GM23338 (cell line): ENCODE data around the gene OTUD4. TPM values are rescaled to one million over a fixed set of nuclear protein-coding genes. Genes with fewer than 3 reads are reported as not detected.

ENCODE experiments used
- ATAC-seq: fragments of 200-7000 bp; cut with Tn5 transposase; 3 replicates; pipeline ENCODE4 v1.9.1; 2020
- DNase-seq: peaks from one replicate; pipeline ENCODE4 v3.0.0-alpha.2; 2015; ENCODE audit warnings: low spot score
- H2AFZ ChIP-seq: fragments of 200-600 bp; sonication (generic); 2 replicates; pipeline ENCODE4 v1.8.0; 2016; ENCODE audit warnings: antibody characterized with exemption, mild to moderate bottlenecking, moderate library complexity
- H3F3A ChIP-seq: fragments of 200-600 bp; sonication (generic); replicated peaks from 2 replicates; pipeline ENCODE4 v1.8.0; 2017; ENCODE audit warnings: antibody characterized with exemption, mixed run types, low read depth
- H3K27ac ChIP-seq: fragments of 200-600 bp; sonication (generic); 2 replicates; pipeline ENCODE4 v1.6.1; 2016; ENCODE audit warnings: low read depth
- H3K27me3 ChIP-seq: fragments of 200-600 bp; sonication (generic); 2 replicates; pipeline ENCODE4 v1.8.0; 2016; ENCODE audit warnings: mild to moderate bottlenecking, mixed run types, moderate library complexity; ENCODE audit not compliant: insufficient read depth
- H3K36me3 ChIP-seq: fragments of 200-600 bp; sonication (generic); 2 replicates; pipeline ENCODE4 v1.8.0; 2016; ENCODE audit warnings: mild to moderate bottlenecking; ENCODE audit not compliant: insufficient read depth
- H3K4me1 ChIP-seq: fragments of 200-600 bp; sonication (generic); 2 replicates; pipeline ENCODE4 v1.8.0; 2016; ENCODE audit warnings: mild to moderate bottlenecking, moderate library complexity; ENCODE audit not compliant: insufficient read depth
- H3K4me2 ChIP-seq: fragments of 200-600 bp; sonication (generic); 2 replicates; pipeline ENCODE4 v1.7.1; 2017; ENCODE audit warnings: mixed run types
- H3K4me3 ChIP-seq: fragments of 200-600 bp; sonication (generic); 2 replicates; pipeline ENCODE4 v1.6.1; 2016; ENCODE audit warnings: mixed run types
- H3K79me2 ChIP-seq: fragments of 200-600 bp; sonication (generic); replicated peaks from 2 replicates; pipeline ENCODE4 v1.8.0; 2017; ENCODE audit warnings: mild to moderate bottlenecking; ENCODE audit not compliant: insufficient read depth
- H3K9me2 ChIP-seq: fragments of 200-600 bp; sonication (generic); 2 replicates; pipeline ENCODE4 v1.8.0; 2017; ENCODE audit not compliant: insufficient read depth
- H4K20me1 ChIP-seq: fragments of 200-600 bp; sonication (generic); replicated peaks from 2 replicates; pipeline ENCODE4 v1.8.0; 2017; ENCODE audit warnings: mild to moderate bottlenecking; ENCODE audit not compliant: insufficient read depth
- H3K27ac Mint-ChIP-seq: 2 replicates; pipeline ENCODE4 v1.8.0; 2020; ENCODE audit warnings: inconsistent platforms, mild to moderate bottlenecking, moderate library complexity, mixed read lengths
- H3K27me3 Mint-ChIP-seq: 3 replicates; pipeline ENCODE4 v1.8.0; 2022; ENCODE audit warnings: low read depth, mild to moderate bottlenecking, moderate library complexity, mixed read lengths, inconsistent platforms; ENCODE audit not compliant: insufficient read depth, poor library complexity
- H3K36me3 Mint-ChIP-seq: 3 replicates; pipeline ENCODE4 v1.8.0; 2021; ENCODE audit warnings: low read depth, mild to moderate bottlenecking, inconsistent platforms, moderate library complexity, mixed read lengths
- H3K4me1 Mint-ChIP-seq: 3 replicates; pipeline ENCODE4 v1.8.0; 2020; ENCODE audit warnings: mild to moderate bottlenecking, inconsistent platforms, mixed read lengths
- H3K4me3 Mint-ChIP-seq: 3 replicates; pipeline ENCODE4 v1.8.0; 2021; ENCODE audit warnings: moderate library complexity, mild to moderate bottlenecking, inconsistent platforms, mixed read lengths
- H3K9me3 Mint-ChIP-seq: 3 replicates; pipeline ENCODE4 v1.8.0; 2020; ENCODE audit warnings: moderate library complexity, mild to moderate bottlenecking, inconsistent platforms, mixed read lengths
- CREB1 ChIP-seq: fragments of 250-450 bp; sonication (Bioruptor Pico); IDR thresholded peaks from 2 replicates; pipeline ENCODE4 v1.5.0; 2020; ENCODE audit warnings: low read depth, mild to moderate bottlenecking, moderate library complexity
- ETS1 ChIP-seq: IDR thresholded peaks from 2 replicates; pipeline ENCODE4 v1.6.1; 2016; ENCODE audit warnings: antibody characterized with exemption
- EZH2 ChIP-seq: fragments of 200-600 bp; sonication (generic); IDR thresholded peaks from one replicate; pipeline ENCODE4 v1.8.0; 2017; ENCODE audit warnings: antibody characterized with exemption, mild to moderate bottlenecking, low read depth; ENCODE audit not compliant: unreplicated experiment
- JUNB ChIP-seq: IDR thresholded peaks from one replicate; pipeline ENCODE4 v1.6.1; 2016; ENCODE audit warnings: antibody characterized with exemption; ENCODE audit not compliant: unreplicated experiment
- POLR2AphosphoS5 ChIP-seq: IDR thresholded peaks from 2 replicates; pipeline ENCODE4 v1.6.1; 2016; ENCODE audit warnings: antibody characterized with exemption, low read depth
- ZNF331 ChIP-seq: fragments of 250-450 bp; sonication (Bioruptor Pico); IDR thresholded peaks from 2 replicates; pipeline ENCODE4 v1.5.0; 2020; ENCODE audit warnings: low read depth, mild to moderate bottlenecking, moderate library complexity
- polyA plus RNA-seq: library from polyadenylated mRNA; unstranded; fragments of >200 nt; fragmentation: Nextera tagmentation; extraction: Ambion mirVana; gene quantifications from 2 replicates; pipeline ENCODE4 v1.2.1, GENCODE V29; 2016
- total RNA-seq: library from RNA; depleted of rRNA; stranded (reverse); fragments of >200 nt; shearing (Covaris generic); gene quantifications from 2 replicates; pipeline ENCODE4 v1.2.3, GENCODE V29; 2014
- TF ChIP-seq, protein P1 (sequence below): IDR thresholded peaks from one replicate; pipeline ENCODE4 v1.6.1; 2018; ENCODE audit warnings: antibody characterized with exemption; ENCODE audit not compliant: unreplicated experiment
- TF ChIP-seq, protein P2 (sequence below): fragments of 250-450 bp; sonication (Bioruptor Pico); IDR thresholded peaks from 2 replicates; pipeline ENCODE4 v1.5.0; 2020; ENCODE audit warnings: mild to moderate bottlenecking, moderate library complexity

Gene OTUD4
- total and polyA plus RNA-seq, 2 experiments from 2014 or later = 17.9 to 53.2 TPM

- TF ChIP-seq, protein P1, sequence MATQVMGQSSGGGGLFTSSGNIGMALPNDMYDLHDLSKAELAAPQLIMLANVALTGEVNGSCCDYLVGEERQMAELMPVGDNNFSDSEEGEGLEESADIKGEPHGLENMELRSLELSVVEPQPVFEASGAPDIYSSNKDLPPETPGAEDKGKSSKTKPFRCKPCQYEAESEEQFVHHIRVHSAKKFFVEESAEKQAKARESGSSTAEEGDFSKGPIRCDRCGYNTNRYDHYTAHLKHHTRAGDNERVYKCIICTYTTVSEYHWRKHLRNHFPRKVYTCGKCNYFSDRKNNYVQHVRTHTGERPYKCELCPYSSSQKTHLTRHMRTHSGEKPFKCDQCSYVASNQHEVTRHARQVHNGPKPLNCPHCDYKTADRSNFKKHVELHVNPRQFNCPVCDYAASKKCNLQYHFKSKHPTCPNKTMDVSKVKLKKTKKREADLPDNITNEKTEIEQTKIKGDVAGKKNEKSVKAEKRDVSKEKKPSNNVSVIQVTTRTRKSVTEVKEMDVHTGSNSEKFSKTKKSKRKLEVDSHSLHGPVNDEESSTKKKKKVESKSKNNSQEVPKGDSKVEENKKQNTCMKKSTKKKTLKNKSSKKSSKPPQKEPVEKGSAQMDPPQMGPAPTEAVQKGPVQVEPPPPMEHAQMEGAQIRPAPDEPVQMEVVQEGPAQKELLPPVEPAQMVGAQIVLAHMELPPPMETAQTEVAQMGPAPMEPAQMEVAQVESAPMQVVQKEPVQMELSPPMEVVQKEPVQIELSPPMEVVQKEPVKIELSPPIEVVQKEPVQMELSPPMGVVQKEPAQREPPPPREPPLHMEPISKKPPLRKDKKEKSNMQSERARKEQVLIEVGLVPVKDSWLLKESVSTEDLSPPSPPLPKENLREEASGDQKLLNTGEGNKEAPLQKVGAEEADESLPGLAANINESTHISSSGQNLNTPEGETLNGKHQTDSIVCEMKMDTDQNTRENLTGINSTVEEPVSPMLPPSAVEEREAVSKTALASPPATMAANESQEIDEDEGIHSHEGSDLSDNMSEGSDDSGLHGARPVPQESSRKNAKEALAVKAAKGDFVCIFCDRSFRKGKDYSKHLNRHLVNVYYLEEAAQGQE = no peak
- no peak for TF ChIP-seq CREB1 (CRISPR knock-in tag)
- no peak for TF ChIP-seq ZNF331 (CRISPR knock-in tag)
- no peak for TF ChIP-seq JUNB
Observed at GRCh38 chr4:145103496-145103895, 76.9 kb downstream of the OTUD4 start (continued).

GRCh38 chr4:145102619-145103018 lies 77.8 kb downstream of the OTUD4 start:
- no peaks in the 10 kb centered on the region for H3K27me3 ChIP-seq
- Mint-ChIP-seq H3K9me3 (peaks cover 2% of the 10 kb centered on the region; the same call in 1 of the 3 replicates), H3K27ac (no peak overlapping the region), H3K4me1 (peaks cover 5% of the 10 kb centered on the region; the same call in 2 of the 3 replicates), H3K27me3 (peaks cover 4% of the 10 kb centered on the region), H3K36me3 (peaks cover 21% of the 10 kb centered on the region), H3K4me3 (no peak overlapping the region)
- peaks cover 6% of the 10 kb centered on the region; the same call in 1 of the 2 replicates for H4K20me1 ChIP-seq
- H3K79me2 ChIP-seq = peaks cover 68% of the 10 kb centered on the region
- TF ChIP-seq POLR2AphosphoS5 (no peak), ETS1 (no peak), JUNB (no peak), EZH2 (no peak)
- TF ChIP-seq, protein P2, sequence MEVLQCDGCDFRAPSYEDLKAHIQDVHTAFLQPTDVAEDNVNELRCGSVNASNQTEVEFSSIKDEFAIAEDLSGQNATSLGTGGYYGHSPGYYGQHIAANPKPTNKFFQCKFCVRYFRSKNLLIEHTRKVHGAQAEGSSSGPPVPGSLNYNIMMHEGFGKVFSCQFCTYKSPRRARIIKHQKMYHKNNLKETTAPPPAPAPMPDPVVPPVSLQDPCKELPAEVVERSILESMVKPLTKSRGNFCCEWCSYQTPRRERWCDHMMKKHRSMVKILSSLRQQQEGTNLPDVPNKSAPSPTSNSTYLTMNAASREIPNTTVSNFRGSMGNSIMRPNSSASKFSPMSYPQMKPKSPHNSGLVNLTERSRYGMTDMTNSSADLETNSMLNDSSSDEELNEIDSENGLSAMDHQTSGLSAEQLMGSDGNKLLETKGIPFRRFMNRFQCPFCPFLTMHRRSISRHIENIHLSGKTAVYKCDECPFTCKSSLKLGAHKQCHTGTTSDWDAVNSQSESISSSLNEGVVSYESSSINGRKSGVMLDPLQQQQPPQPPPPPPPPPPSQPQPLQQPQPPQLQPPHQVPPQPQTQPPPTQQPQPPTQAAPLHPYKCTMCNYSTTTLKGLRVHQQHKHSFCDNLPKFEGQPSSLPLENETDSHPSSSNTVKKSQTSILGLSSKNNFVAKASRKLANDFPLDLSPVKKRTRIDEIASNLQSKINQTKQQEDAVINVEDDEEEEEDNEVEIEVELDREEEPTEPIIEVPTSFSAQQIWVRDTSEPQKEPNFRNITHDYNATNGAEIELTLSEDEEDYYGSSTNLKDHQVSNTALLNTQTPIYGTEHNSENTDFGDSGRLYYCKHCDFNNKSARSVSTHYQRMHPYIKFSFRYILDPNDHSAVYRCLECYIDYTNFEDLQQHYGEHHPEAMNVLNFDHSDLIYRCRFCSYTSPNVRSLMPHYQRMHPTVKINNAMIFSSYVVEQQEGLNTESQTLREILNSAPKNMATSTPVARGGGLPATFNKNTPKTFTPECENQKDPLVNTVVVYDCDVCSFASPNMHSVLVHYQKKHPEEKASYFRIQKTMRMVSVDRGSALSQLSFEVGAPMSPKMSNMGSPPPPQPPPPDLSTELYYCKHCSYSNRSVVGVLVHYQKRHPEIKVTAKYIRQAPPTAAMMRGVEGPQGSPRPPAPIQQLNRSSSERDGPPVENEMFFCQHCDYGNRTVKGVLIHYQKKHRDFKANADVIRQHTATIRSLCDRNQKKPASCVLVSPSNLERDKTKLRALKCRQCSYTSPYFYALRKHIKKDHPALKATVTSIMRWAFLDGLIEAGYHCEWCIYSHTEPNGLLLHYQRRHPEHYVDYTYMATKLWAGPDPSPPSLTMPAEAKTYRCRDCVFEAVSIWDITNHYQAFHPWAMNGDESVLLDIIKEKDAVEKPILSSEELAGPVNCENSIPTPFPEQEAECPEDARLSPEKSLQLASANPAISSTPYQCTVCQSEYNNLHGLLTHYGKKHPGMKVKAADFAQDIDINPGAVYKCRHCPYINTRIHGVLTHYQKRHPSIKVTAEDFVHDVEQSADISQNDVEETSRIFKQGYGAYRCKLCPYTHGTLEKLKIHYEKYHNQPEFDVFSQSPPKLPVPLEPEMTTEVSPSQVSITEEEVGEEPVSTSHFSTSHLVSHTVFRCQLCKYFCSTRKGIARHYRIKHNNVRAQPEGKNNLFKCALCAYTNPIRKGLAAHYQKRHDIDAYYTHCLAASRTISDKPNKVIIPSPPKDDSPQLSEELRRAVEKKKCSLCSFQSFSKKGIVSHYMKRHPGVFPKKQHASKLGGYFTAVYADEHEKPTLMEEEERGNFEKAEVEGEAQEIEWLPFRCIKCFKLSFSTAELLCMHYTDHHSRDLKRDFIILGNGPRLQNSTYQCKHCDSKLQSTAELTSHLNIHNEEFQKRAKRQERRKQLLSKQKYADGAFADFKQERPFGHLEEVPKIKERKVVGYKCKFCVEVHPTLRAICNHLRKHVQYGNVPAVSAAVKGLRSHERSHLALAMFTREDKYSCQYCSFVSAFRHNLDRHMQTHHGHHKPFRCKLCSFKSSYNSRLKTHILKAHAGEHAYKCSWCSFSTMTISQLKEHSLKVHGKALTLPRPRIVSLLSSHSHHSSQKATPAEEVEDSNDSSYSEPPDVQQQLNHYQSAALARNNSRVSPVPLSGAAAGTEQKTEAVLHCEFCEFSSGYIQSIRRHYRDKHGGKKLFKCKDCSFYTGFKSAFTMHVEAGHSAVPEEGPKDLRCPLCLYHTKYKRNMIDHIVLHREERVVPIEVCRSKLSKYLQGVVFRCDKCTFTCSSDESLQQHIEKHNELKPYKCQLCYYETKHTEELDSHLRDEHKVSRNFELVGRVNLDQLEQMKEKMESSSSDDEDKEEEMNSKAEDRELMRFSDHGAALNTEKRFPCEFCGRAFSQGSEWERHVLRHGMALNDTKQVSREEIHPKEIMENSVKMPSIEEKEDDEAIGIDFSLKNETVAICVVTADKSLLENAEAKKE (CRISPR knock-in tag) = no peak
- TF ChIP-seq, protein P1 = no peak
- H3K4me2 ChIP-seq = no peak overlapping the region
- peaks cover 13% of the 10 kb centered on the region; the same call in 1 of the 2 replicates for H3K4me1 ChIP-seq
- ATAC-seq = no peak
- no peak overlapping the region for H3K4me3 ChIP-seq
- H3F3A ChIP-seq = no peaks in the 10 kb centered on the region
- H3K9me2 ChIP-seq = no peaks in the 10 kb centered on the region
- H3K36me3 ChIP-seq = peaks cover 26% of the 10 kb centered on the region
- H3K27ac ChIP-seq = no peak overlapping the region
- H2AFZ ChIP-seq = no peak overlapping the region
- DNase-seq = no peak
